Spleen (tissue), 11 donors: Measurements from ENCODE around the gene CA12. TPM values are rescaled to one million over a fixed set of nuclear protein-coding genes. Genes with fewer than 3 reads are reported as not detected.

ENCODE experiments used
- DNase-seq: peaks from one replicate; pipeline ENCODE4 v3.0.0-alpha.2; 2020
- H3K27ac ChIP-seq, 8 donors: fragments of 200-600 bp; sonication (generic) in 7 of 8; 1 replicate in 4 of 8; 2 replicates in 4 of 8; pipeline versions ENCODE4 v1.5.0 to v1.8.0; 2016 to 2021; ENCODE audit warnings: inconsistent platforms in 4 of 8, mild to moderate bottlenecking in 4 of 8, moderate library complexity in 1 of 8
- H3K27me3 ChIP-seq, 7 donors: fragments of 200-600 bp; sonication (generic) in 6 of 7; replicated peaks in 1 of 7; 1 replicate in 4 of 7; 2 replicates in 3 of 7; pipeline versions ENCODE4 v1.5.0 to v1.8.0; 2016 to 2021; ENCODE audit warnings: inconsistent platforms in 3 of 7, mild to moderate bottlenecking in 1 of 7
- H3K36me3 ChIP-seq, 6 donors: fragments of 200-600 bp; sonication (generic) in 5 of 6; 1 replicate in 4 of 6; 2 replicates in 2 of 6; pipeline versions ENCODE4 v1.5.0 to v1.8.0; 2016 to 2021; ENCODE audit warnings: inconsistent platforms in 2 of 6
- H3K4me1 ChIP-seq, 6 donors: fragments of 200-600 bp; sonication (generic) in 5 of 6; 1 replicate in 3 of 6; 2 replicates in 3 of 6; pipeline versions ENCODE4 v1.5.0 to v1.8.0; 2016 to 2021; ENCODE audit warnings: inconsistent platforms in 3 of 6
- H3K4me3 ChIP-seq, 8 donors: fragments of 200-600 bp; sonication (generic) in 7 of 8; 1 replicate in 4 of 8; 2 replicates in 4 of 8; pipeline versions ENCODE4 v1.5.0 to v1.8.0; 2016 to 2021; ENCODE audit warnings: inconsistent platforms in 4 of 8, mild to moderate bottlenecking in 4 of 8, moderate library complexity in 2 of 8
- H3K9me3 ChIP-seq, 8 donors: fragments of 200-600 bp; sonication (generic) in 7 of 8; 1 replicate in 4 of 8; 2 replicates in 4 of 8; pipeline versions ENCODE4 v1.5.0 to v1.8.0; 2016 to 2021; ENCODE audit warnings: inconsistent platforms in 4 of 8
- CTCF ChIP-seq, 11 experiments: fragments of 200-600 bp in 7 of 11; fragments of 450-650 bp in 4 of 11; sonication (generic) in 4 of 11; IDR thresholded peaks in 8 of 11; conservative IDR thresholded peaks in 3 of 11; 1 replicate in 7 of 11; 2 replicates in 4 of 11; pipeline versions ENCODE4 v1.4.0 to v1.8.0; 2016 to 2021; ENCODE audit warnings: antibody characterized with exemption in 11 of 11, inconsistent platforms in 4 of 11, mild to moderate bottlenecking in 1 of 11
- POLR2A ChIP-seq, 3 donors: fragments of 450-650 bp; IDR thresholded peaks; one replicate each; pipeline ENCODE4 v1.5.1; 2017; ENCODE audit warnings: antibody characterized with exemption in 3 of 3, mild to moderate bottlenecking in 1 of 3
- POLR2AphosphoS5 ChIP-seq, 3 donors: sonication (generic); formaldehyde crosslinking; IDR thresholded peaks; one replicate each; pipeline ENCODE4 v1.5.1; 2017; ENCODE audit warnings: antibody characterized with exemption in 3 of 3
- WGBS, 5 donors: extraction: QIAGEN DNeasy Blood & Tissue Kit in 3 of 5; methylation state at CpG; one replicate each; pipeline versions ENCODE4 v1.1.5 to v1.1.7; 2013 to 2018; 5-methylcytosine and 5-hydroxymethylcytosine counted together
- intact Hi-C: fragments of 100-400 bp; cut with DNase I; formaldehyde crosslinking; loops from one replicate; pipeline ENCODE4 v1.15.0; 2023; ENCODE audit warnings: low total_unique reads
- polyA plus RNA-seq, 3 donors: library from polyadenylated mRNA; stranded (reverse); fragments of 200-250 nt; gene quantifications; one replicate each; pipeline ENCODE4 v1.2.1, GENCODE V29; 2013
- total RNA-seq, 7 donors: library from RNA; depleted of rRNA in 3 of 7; stranded (reverse); fragments of >200 nt in 3 of 7; fragmentation: NEBNext Ultra II Directional in 4 of 7; extraction: Animal tissue kit (Norgen Biotek cat#: 25700) in 4 of 7; gene quantifications; one replicate each; pipeline versions ENCODE4 v1.1.0 to v1.2.1, GENCODE V29; 2016 to 2021
- donor health status: healthy with polysubstance abuse.
- donor health status: DM: no; HTN: no; CAD: no; lungs with moderate emphysema.
- donor health status: DM: no; HTN: no; CAD: no.
- donor health status: Bipolar disorder and iron deficiency.
- donor health status: healthy.
- donor health status: DM: no; HTN: no; CAD: no.
- donor health status: DM: yes; HTN: yes; CAD: no.

Gene CA12
- total and polyA plus RNA-seq, 10 donors: 0.02 to 3.3 (median 0.42) TPM

GRCh38 chr15:63305260-63305659 lies 76.4 kb downstream of the CA12 start:
- Histone ChIP-seq H3K36me3 (peaks cover 7 to 82% (median 41%) of the 10 kb centered on the region in 6 donors), H3K9me3 (no peaks in the 10 kb centered on the region), H3K4me1 (peaks cover 0 to 15% (median 7%) of the 10 kb centered on the region in 6 donors), H3K4me3 (no peak overlapping the region), H3K27ac (no peak overlapping the region), H3K27me3 (no peaks in the 10 kb centered on the region)
- intact Hi-C loops: no loop called here
- TF ChIP-seq POLR2A (IDR thresholded peaks at IDR 0.05): no peak
- TF ChIP-seq CTCF (IDR thresholded peaks at IDR 0.05 in 8 of 11, conservative IDR thresholded peaks at IDR 0.05 in 3 of 11): no peak
- 90 to 99% (median 97%) methylated on average over 5 of the region's 5 CpGs for WGBS, 5 donors
- no peak for DNase-seq

GRCh38 chr15:63301088-63301487 lies 80.6 kb downstream of the CA12 start:
- TF ChIP-seq POLR2AphosphoS5 (IDR thresholded peaks at IDR 0.05): no peak
- no peak for TF ChIP-seq POLR2A (IDR thresholded peaks at IDR 0.05)
- TF ChIP-seq CTCF (IDR thresholded peaks at IDR 0.05 in 8 of 11, conservative IDR thresholded peaks at IDR 0.05 in 3 of 11): no peak
- H3K4me3 ChIP-seq: no peak overlapping the region
- no peak overlapping the region for H3K27ac ChIP-seq
- WGBS, 5 donors: 87 to 100% (median 100%) methylated on average over 1 of the region's 1 CpG
- H3K9me3 ChIP-seq: no peaks in the 10 kb centered on the region
- intact Hi-C loops: no loop called here
- no peaks in the 10 kb centered on the region for H3K27me3 ChIP-seq
- peaks cover 7 to 100% (median 35%) of the 10 kb centered on the region in 6 donors for H3K36me3 ChIP-seq
- DNase-seq: no peak
- peaks cover 0 to 14% (median 6%) of the 10 kb centered on the region in 6 donors for H3K4me1 ChIP-seq

GRCh38 chr15:63299943-63300575 lies 81.6 kb downstream of the CA12 start:
- intact Hi-C loops: no loop called here
- no peak for DNase-seq
- Histone ChIP-seq H3K36me3 (peaks cover 0 to 92% (median 25%) of the 10 kb centered on the region in 6 donors), H3K27ac (no peak overlapping the region), H3K27me3 (no peaks in the 10 kb centered on the region), H3K4me1 (peaks cover 0 to 24% (median 9%) of the 10 kb centered on the region in 6 donors), H3K4me3 (no peak overlapping the region), H3K9me3 (no peaks in the 10 kb centered on the region)
- TF ChIP-seq POLR2AphosphoS5 (IDR thresholded peaks at IDR 0.05): no peak
- TF ChIP-seq POLR2A (IDR thresholded peaks at IDR 0.05): no peak
- no peak for TF ChIP-seq CTCF (IDR thresholded peaks at IDR 0.05 in 8 of 11, conservative IDR thresholded peaks at IDR 0.05 in 3 of 11)
- WGBS, 5 donors: 90 to 94% (median 91%) methylated on average over 7 of the region's 7 CpGs

- Histone ChIP-seq H3K4me1 (peaks cover 0 to 63% (median 24%) of the 10 kb centered on the region in 6 donors), H3K9me3 (no peaks in the 10 kb centered on the region), H3K36me3 (peaks cover 0 to 55% (median 3%) of the 10 kb centered on the region in 6 donors), H3K4me3 (no peak overlapping the region), H3K27ac (peak overlapping the region in 5 of 8 donors; percentile 27 to 66 (median 33)), H3K27me3 (no peaks in the 10 kb centered on the region)
- 48 to 65% (median 56%) methylated on average over 6 of the region's 6 CpGs for WGBS, 5 donors
- no peak for DNase-seq
- TF ChIP-seq POLR2AphosphoS5 (IDR thresholded peaks at IDR 0.05): peak in 2 of 3 donors; percentile 28 to 56
- TF ChIP-seq POLR2A (IDR thresholded peaks at IDR 0.05): no peak
- no peak for TF ChIP-seq CTCF (IDR thresholded peaks at IDR 0.05 in 8 of 11, conservative IDR thresholded peaks at IDR 0.05 in 3 of 11)
- intact Hi-C loops: no loop called here
These were observed 85.5 kb downstream of the CA12 start for GRCh38 chr15:63296195-63296594.
